BLaER1 (cell line): Measurements from ENCODE around the gene WWC1.

ENCODE experiments used
- H3K27ac ChIP-seq: shearing (Covaris generic); formaldehyde crosslinking; 2 replicates; pipeline ENCODE4 v1.8.1; 2022
- H3K27me3 ChIP-seq: shearing (Covaris generic); formaldehyde crosslinking; 2 replicates; pipeline ENCODE4 v1.8.1; 2022
- H3K36me3 ChIP-seq: shearing (Covaris generic); formaldehyde crosslinking; 2 replicates; pipeline ENCODE4 v1.8.1; 2022
- H3K4me1 ChIP-seq: shearing (Covaris generic); formaldehyde crosslinking; 2 replicates; pipeline ENCODE4 v1.8.1; 2022
- H3K4me2 ChIP-seq: shearing (Covaris generic); formaldehyde crosslinking; 2 replicates; pipeline ENCODE4 v1.8.1; 2022
- H3K4me3 ChIP-seq: shearing (Covaris generic); formaldehyde crosslinking; 2 replicates; pipeline ENCODE4 v1.8.1; 2022
- H3K9ac ChIP-seq: shearing (Covaris generic); formaldehyde crosslinking; 2 replicates; pipeline ENCODE4 v1.8.1; 2022
- H3K9me3 ChIP-seq: shearing (Covaris generic); formaldehyde crosslinking; 2 replicates; pipeline ENCODE4 v1.8.1; 2022
- H4K20me1 ChIP-seq: shearing (Covaris generic); formaldehyde crosslinking; 2 replicates; pipeline ENCODE4 v1.8.1; 2022
- Cebpa-rat ChIP-seq: shearing (Covaris generic); IDR thresholded peaks from 2 replicates; pipeline ENCODE4 v1.8.1; 2022

Gene WWC1

DNA sequence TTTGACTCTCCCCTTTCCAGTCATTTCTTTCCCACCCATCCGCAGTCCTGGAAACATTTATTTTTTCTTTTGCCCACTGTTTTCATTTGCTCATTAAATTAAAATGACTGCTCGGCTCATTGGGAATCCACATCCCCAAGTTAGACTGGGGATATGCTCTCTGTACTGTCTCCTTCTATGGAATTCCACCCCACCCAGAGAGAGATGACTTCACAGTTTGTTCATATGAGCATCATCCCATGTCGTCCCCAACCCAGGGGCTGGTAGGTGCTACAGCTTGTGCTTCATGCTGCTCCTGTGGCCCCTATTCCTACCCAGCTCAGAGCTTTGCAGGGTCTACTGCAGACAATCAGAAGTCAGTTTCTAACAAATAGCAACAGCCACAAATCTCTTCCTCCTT lies 178.4 kb downstream of the WWC1 start:
- Histone ChIP-seq H3K27ac (no peak overlapping the region), H4K20me1 (no peaks in the 10 kb centered on the region), H3K36me3 (no peaks in the 10 kb centered on the region; the same call in 1 of the 2 replicates), H3K4me2 (no peak overlapping the region), H3K4me1 (peaks cover 5% of the 10 kb centered on the region), H3K4me3 (no peak overlapping the region), H3K27me3 (no peaks in the 10 kb centered on the region), H3K9ac (no peak overlapping the region), H3K9me3 (no peaks in the 10 kb centered on the region)
- TF ChIP-seq Cebpa-rat, result no peak

DNA sequence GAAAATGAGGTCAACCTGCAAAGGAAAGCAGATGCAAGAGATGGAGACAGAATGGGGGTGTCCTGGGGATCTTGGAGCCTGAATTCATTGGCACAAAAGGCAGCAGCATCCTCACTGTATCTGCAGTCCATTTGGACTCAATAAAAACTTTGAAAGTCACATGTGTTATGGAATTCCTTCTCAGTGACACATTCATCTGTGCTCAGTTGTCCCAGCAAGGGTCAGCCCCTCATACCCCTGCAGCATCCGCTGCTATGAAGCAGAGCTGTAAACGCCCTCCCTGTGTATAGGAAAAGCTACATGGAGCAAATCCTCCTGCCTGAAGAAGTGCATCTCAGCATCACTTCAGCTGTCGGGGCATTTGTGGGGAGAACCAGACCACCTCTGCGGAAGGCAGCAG lies 180.3 kb downstream of the WWC1 start:
- Histone ChIP-seq H3K9me3 (no peaks in the 10 kb centered on the region), H3K27ac (no peak overlapping the region), H3K36me3 (no peaks in the 10 kb centered on the region), H3K27me3 (no peaks in the 10 kb centered on the region), H3K4me3 (no peak overlapping the region), H3K4me2 (no peak overlapping the region), H3K9ac (no peak overlapping the region), H4K20me1 (no peaks in the 10 kb centered on the region), H3K4me1 (no peaks in the 10 kb centered on the region)
- no peak for TF ChIP-seq Cebpa-rat

DNA sequence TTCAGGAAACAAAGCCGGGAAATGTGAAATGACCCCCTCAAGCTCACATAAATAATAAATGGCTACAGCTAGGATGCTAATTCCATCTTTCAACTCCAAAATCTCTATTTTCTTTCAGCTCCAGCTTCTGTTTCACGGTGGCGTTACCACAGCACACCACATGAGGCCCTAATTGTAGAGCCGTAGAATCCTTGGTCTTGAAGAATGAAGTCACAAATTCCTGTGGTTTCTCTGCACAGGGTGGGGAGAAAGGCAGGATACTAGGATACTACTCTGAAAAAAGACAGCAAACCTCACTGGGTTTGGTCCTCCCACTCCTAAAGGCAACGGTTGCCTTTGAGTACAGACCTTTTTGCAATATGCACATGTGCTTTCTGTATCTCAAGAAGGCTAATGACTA lies 180.9 kb downstream of the WWC1 start:
- H3K27ac ChIP-seq, result no peak overlapping the region
- H3K4me1 ChIP-seq, result no peaks in the 10 kb centered on the region
- no peak overlapping the region for H3K9ac ChIP-seq
- no peaks in the 10 kb centered on the region for H3K36me3 ChIP-seq
- no peak overlapping the region for H3K4me3 ChIP-seq
- TF ChIP-seq Cebpa-rat, result no peak
- H4K20me1 ChIP-seq, result no peaks in the 10 kb centered on the region
- no peak overlapping the region for H3K4me2 ChIP-seq
- H3K9me3 ChIP-seq, result no peaks in the 10 kb centered on the region
- H3K27me3 ChIP-seq, result no peaks in the 10 kb centered on the region

DNA sequence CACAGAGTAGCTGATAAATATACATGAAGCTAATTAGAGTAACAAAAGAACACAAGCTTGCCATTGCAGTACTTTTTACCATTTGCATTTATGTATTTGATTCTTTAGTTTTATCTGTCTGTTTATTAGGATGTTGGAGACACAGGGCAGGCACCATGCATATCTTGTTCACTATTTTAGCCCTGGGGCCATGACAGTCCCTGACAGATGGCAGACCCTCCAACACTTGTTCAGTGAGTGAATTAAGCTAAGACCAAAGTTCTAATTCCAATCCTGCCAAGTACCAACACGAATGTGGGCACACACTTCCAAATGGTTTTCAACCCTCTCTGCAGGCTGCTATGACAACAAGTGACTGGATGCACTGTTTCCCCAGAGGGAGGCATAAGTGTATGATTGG lies 182.9 kb downstream of the WWC1 start:
- Histone ChIP-seq H3K9me3 (no peaks in the 10 kb centered on the region), H3K9ac (no peak overlapping the region), H3K4me2 (no peak overlapping the region), H3K4me3 (no peak overlapping the region), H3K36me3 (no peaks in the 10 kb centered on the region), H4K20me1 (no peaks in the 10 kb centered on the region), H3K27ac (no peak overlapping the region), H3K4me1 (no peaks in the 10 kb centered on the region), H3K27me3 (no peaks in the 10 kb centered on the region)
- TF ChIP-seq Cebpa-rat, result no peak

DNA sequence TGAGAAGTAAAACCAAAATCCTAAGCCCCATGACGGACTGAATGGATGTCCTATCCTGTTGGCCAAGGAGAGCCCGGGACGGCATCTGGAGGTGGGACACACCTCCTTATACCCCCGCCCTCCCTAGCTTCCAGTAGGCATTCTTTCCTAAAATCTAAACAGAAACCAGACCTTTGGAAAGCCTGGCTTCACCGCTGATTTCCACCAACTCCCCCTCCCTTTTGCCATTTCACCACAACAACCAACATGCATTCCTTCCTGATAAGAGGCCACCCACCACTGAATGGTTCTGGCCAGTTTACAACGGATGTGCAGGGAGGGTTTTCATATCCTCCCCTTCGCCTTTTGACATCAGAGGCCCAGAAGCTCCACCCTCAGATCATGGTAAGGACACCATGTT lies 185.6 kb downstream of the WWC1 start:
- H3K4me1 ChIP-seq, result no peaks in the 10 kb centered on the region

DNA sequence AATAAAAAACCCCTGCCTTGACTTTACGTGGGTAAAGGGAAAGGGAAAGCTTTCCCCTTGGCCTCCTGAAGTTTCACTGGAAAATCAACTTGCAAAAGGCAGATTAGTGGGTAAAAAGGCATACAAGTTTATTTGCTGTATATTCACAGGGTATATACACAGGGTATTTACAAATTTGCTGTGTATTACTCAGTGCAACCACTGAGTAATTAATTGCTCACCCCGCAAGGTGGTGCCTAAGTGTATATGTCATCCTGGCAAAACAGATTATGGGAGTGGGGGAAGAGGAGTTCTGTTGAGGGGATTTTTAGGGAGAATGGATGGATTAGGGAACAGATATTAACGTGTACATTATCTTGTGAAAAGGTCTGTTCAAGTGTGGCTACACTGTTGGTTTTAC lies 187.7 kb downstream of the WWC1 start:
- no peaks in the 10 kb centered on the region for H3K9me3 ChIP-seq
- H3K4me2 ChIP-seq, result no peak overlapping the region
- no peaks in the 10 kb centered on the region for H4K20me1 ChIP-seq
- H3K4me3 ChIP-seq, result no peak overlapping the region
- no peaks in the 10 kb centered on the region for H3K4me1 ChIP-seq
- H3K27me3 ChIP-seq, result no peaks in the 10 kb centered on the region
- no peak for TF ChIP-seq Cebpa-rat
- no peaks in the 10 kb centered on the region for H3K36me3 ChIP-seq
- H3K27ac ChIP-seq, result no peak overlapping the region
- no peak overlapping the region for H3K9ac ChIP-seq

More for the DNA sequence above, 185.6 kb downstream of the WWC1 start:
- no peak overlapping the region for H3K9ac ChIP-seq
- H3K36me3 ChIP-seq, result no peaks in the 10 kb centered on the region
- H3K27me3 ChIP-seq, result no peaks in the 10 kb centered on the region
- H3K4me3 ChIP-seq, result no peak overlapping the region
- no peaks in the 10 kb centered on the region for H3K9me3 ChIP-seq
- H3K4me2 ChIP-seq, result no peak overlapping the region
- no peaks in the 10 kb centered on the region for H4K20me1 ChIP-seq
- no peak for TF ChIP-seq Cebpa-rat
- H3K27ac ChIP-seq, result no peak overlapping the region

DNA sequence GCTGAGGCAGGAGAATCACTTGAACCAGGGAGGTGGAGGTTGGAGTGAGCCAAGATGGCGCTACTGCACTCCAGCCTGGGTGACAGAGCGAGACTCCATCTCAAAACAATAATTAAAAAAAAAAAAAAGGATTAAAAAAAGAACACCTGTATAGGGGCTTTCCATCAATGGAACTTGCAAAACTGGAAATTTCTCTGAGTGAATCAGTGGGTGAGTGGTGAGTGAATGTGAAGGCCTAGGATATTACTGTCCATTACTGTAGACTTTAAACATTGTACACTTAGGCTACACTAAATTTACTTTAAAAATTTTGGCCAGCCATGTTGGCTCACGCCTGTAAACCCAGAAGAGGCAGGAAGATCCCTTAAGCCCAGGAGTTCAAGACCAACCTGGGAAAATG lies 189.2 kb downstream of the WWC1 start:
- H3K9me3 ChIP-seq, result no peaks in the 10 kb centered on the region
- no peak for TF ChIP-seq Cebpa-rat
- H3K9ac ChIP-seq, result no peak overlapping the region
- H3K4me3 ChIP-seq, result no peak overlapping the region
- H3K27me3 ChIP-seq, result no peaks in the 10 kb centered on the region
- H3K4me2 ChIP-seq, result no peak overlapping the region
- no peaks in the 10 kb centered on the region for H3K36me3 ChIP-seq
- H3K4me1 ChIP-seq, result no peaks in the 10 kb centered on the region
- no peaks in the 10 kb centered on the region for H4K20me1 ChIP-seq
- no peak overlapping the region for H3K27ac ChIP-seq

DNA sequence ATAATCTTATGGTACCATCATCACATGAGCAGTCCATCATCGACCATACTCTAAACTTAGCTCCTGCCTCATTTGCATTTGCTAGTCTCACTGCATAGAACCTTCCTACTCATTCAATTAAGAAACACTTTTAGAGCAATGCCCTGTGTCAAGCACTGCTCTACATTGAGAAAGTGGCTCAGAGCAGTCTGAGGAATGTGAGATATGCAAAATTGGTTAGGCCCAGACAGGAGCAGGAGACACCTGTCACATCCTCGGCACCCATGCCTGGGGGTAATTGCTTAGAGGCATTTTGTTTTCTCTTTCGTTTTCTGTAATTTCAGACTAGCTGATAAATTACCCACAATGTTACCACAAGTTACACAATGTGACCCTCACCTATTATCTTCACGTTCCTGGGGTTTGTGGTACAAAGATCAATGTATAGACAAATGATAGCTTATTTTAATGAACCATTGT lies 189.9 kb downstream of the WWC1 start:
- no peak overlapping the region for H3K4me3 ChIP-seq
- no peaks in the 10 kb centered on the region for H3K9me3 ChIP-seq

DNA sequence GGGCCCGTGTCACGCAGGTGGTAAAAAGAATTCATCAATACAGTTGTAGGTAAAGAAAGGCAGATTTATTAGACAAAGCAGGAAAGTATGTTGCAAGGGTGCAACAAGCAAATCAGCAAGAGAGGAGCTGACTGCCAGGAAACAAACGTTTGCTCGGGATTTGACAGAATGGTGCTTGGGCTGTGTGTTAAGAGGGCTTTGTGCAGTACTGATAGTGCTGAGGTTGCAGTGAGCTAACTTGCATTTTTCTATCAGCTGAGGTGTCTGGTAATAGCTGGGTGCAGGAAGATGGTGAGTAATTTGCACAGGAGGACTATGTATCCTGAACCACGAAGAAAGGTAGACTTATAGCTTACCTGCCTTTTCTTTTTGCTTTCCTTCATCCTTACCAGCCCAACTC lies 190.9 kb downstream of the WWC1 start:
- no peak overlapping the region for H3K27ac ChIP-seq
- no peak overlapping the region for H3K9ac ChIP-seq
- no peak overlapping the region for H3K4me3 ChIP-seq
- H3K9me3 ChIP-seq, result no peaks in the 10 kb centered on the region
- peaks cover 4% of the 10 kb centered on the region for H3K4me1 ChIP-seq
- no peak for TF ChIP-seq Cebpa-rat
- no peaks in the 10 kb centered on the region for H3K36me3 ChIP-seq
- no peaks in the 10 kb centered on the region for H3K27me3 ChIP-seq
- no peak overlapping the region for H3K4me2 ChIP-seq
- no peaks in the 10 kb centered on the region; the same call in 1 of the 2 replicates for H4K20me1 ChIP-seq

More for the DNA sequence above, 189.9 kb downstream of the WWC1 start:
- Histone ChIP-seq H3K4me1 (no peaks in the 10 kb centered on the region), H4K20me1 (no peaks in the 10 kb centered on the region), H3K27ac (no peak overlapping the region), H3K36me3 (no peaks in the 10 kb centered on the region), H3K27me3 (no peaks in the 10 kb centered on the region), H3K9ac (no peak overlapping the region), H3K4me2 (no peak overlapping the region)
- no peak for TF ChIP-seq Cebpa-rat

DNA sequence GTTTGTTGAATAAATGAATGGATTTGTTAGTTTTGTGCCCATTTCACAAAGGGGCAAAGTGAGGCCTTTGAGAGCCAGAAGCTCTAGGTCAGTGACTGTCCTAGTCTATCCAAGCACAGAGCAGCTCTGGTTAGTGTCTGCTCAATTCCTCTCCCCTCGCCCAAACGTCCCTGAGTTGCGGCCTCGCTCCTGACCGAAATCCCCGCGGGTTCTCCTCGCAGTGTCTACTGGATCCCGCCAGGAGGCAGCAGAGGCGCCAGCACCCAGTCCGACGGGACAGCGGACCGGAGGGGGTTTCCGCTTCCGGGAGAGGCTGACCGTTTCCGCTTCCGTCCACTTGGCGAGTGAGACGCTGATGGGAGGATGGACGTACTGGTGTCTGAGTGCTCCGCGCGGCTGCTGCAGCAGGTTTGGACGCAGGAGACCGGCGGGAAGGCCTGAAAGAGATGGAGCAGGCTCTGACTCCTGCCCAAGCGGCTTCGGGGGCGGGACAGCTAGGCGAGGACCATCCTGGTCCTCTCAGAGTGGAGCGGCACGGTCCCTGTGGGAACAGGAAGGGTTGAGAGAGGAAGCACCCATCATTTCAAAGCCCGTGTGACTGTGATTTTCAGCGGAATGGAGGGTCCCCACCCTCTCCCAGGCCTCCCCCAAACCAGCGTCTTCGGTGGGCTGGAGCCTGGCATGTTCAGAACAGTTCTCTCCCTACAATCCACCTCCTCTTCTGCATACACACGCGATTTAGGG lies 194.9 kb downstream of the WWC1 start, which contains the start of gene RARS1:
Gene RARS1 (plus strand): TSS at position 336 of the 744 bp plus-strand sequence. CDS start 28 bp downstream, at position 364.
- Histone ChIP-seq H4K20me1 (peaks cover 13% of the 10 kb centered on the region), H3K9ac (peak within 1 kb of the TSS; percentile 89), H3K36me3 (peaks cover 36% of the 10 kb centered on the region), H3K4me3 (peak within 1 kb of the TSS; percentile 93), H3K4me2 (peak within 1 kb of the TSS; percentile 87), H3K9me3 (no peaks in the 10 kb centered on the region), H3K27me3 (no peaks in the 10 kb centered on the region), H3K4me1 (peaks cover 10% of the 10 kb centered on the region), H3K27ac (peak within 1 kb of the TSS; percentile 76)
- no peak for TF ChIP-seq Cebpa-rat
